ENCODE results near the gene AASDHPPT. TPM values are rescaled to one million over a fixed set of nuclear protein-coding genes. Genes with fewer than 3 reads are reported as not detected.

AASDHPPT gene
- 40.0 TPM in 2 replicates for total RNA-seq

GRCh38 chr11:106077609-106078455 lies at the start of gene AASDHPPT:
Gene AASDHPPT (plus strand): TSS chr11:106077662. CDS start chr11:106077711, 49 bp downstream.

GRCh38 chr11:106076919-106077608 lies 398 bp upstream of the AASDHPPT start, which contains the start of gene KBTBD3:
Gene KBTBD3 (minus strand): TSS chr11:106077347. CDS start chr11:106059097, 18,250 bp downstream.

Other genes starting within 250 kb of the AASDHPPT start
- 11.3 and 14.3 TPM in 2 replicates for gene MSANTD4, start 55.4 kb upstream of the AASDHPPT start, total RNA-seq
- gene KBTBD3, start 315 bp upstream of the AASDHPPT start, total RNA-seq, result 1.8 and 3.7 TPM in 2 replicates

Measured in bronchus fibroblast of lung (primary cell).